ENCODE data around the gene MRPL27.

DNA sequence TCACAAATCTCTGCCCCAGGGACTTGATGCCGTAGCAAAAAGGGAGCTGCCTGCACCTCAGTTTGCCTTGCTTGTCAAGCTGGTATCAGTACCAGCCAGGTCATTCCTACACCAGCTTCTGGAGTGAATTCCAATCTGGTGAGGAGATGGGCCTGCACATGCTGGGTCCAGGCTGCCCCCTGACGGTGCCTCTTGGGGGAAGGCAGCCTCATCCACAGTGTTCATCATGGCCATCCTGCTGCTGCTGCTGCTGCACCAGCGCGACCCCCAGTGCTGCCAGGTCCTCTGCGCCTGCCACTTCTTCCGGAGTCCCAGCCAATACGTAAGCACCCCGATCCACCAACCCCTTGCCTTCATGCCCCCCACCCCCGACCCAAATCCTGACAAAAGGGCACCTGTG lies 8.3 kb downstream of the MRPL27 start:
- TF ChIP-seq ZNF24 (tag by site-specific recombination; IDR thresholded peaks at IDR 0.05) (no peak), CTCF (tag by site-specific recombination; IDR thresholded peaks at IDR 0.05) (peak; percentile 12; the same call in 1 of the 2 replicates)
